Measurements from ENCODE around the gene MSI2. TPM values are rescaled to one million over a fixed set of nuclear protein-coding genes. Genes with fewer than 3 reads are reported as not detected.

The MSI2 gene
- total and polyA plus RNA-seq, 8 donors = 35.0 to 49.5 (median 47.5) TPM

DNA sequence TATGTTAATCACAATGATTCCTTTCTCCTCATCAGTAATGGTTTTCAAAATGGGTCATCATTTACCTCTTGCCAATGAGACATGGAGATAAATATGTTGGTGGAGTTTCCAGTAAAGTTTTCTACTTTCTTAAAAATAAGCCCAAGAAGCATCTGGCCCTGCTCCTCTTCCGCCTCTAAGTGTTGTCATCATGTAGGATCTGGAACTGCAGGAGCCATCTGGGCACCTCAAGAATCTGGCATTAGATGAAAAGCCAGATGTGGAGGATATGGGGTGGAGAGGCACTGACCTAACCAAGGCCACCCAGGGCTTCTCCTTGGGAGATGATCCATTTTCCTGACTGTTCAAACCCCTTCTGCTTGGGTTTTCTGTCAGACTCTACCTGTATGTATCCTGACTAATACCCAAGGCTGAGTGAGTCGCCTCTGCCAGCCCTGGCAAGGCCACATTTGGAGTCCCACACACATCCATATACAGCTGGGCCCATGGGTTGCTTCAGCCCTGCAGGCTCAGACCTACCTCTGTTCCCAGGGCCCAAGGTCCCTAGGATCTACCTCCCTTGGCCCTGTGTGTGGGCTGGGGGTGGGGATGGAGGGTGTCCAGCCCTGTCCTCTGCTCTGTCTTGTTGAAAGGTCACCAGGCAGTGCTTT, 464.2 kb downstream of the MSI2 start:
- DNase-seq (no peak), ATAC-seq (no peak)
- Histone ChIP-seq H3K9me3 (no peaks in the 10 kb centered on the region), H3K27ac (no peak overlapping the region), H3K27me3 (peaks cover 0 to 9% of the 10 kb centered on the region in 2 donors), H3K4me3 (no peak overlapping the region), H3K4me1 (no peaks in the 10 kb centered on the region), H3K36me3 (no peaks in the 10 kb centered on the region)
- TF ChIP-seq, protein P1, sequence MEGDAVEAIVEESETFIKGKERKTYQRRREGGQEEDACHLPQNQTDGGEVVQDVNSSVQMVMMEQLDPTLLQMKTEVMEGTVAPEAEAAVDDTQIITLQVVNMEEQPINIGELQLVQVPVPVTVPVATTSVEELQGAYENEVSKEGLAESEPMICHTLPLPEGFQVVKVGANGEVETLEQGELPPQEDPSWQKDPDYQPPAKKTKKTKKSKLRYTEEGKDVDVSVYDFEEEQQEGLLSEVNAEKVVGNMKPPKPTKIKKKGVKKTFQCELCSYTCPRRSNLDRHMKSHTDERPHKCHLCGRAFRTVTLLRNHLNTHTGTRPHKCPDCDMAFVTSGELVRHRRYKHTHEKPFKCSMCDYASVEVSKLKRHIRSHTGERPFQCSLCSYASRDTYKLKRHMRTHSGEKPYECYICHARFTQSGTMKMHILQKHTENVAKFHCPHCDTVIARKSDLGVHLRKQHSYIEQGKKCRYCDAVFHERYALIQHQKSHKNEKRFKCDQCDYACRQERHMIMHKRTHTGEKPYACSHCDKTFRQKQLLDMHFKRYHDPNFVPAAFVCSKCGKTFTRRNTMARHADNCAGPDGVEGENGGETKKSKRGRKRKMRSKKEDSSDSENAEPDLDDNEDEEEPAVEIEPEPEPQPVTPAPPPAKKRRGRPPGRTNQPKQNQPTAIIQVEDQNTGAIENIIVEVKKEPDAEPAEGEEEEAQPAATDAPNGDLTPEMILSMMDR (IDR thresholded peaks at IDR 0.05) = no peak
- intact Hi-C loops (cut with DNase I) = no loop called here

DNA sequence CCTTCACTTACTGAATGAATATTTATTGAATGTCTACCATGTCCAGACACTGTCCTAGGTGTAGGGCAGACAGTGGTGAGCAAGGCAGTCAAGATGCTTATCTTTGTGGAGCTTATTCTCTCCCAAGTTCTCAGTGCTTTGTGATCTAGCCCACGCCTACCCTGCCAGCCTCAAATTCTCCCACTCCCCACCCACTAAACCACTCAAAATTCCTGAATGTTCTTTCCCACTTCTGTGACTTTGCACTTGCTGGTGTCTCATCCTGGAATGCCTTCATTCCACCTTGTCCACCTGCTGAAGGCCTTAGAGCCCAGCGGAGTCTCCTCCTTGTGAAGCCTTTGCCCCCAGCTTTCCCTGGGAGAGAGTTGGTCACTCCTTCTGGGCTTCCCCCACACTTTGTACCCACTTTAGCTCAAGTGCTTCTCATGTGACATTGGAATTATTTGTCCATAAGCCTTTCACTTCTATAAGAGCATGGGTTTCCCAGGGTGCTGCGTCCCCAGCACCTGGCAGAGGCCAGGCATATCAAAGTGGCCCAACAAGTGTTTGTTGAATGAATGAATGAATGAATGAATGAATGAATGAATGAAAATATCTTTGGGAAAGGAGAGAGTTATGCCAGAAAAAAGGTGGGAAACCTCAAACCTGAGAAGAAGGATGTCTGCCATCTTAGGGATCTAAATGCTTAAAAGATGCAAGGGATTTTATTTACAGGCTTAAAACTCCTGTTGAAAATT, 465.8 kb downstream of the MSI2 start:
- peak in 1 of 4 donors; percentile 24 for DNase-seq
- no peaks in the 10 kb centered on the region for H3K36me3 ChIP-seq
- H3K4me3 ChIP-seq = no peak overlapping the region
- no peak overlapping the region for H3K27ac ChIP-seq
- H3K4me1 ChIP-seq = no peaks in the 10 kb centered on the region
- intact Hi-C loops (cut with DNase I) = no loop called here
- TF ChIP-seq, protein P1 (IDR thresholded peaks at IDR 0.05) = no peak
- ATAC-seq = peak; percentile 71
- H3K9me3 ChIP-seq = no peaks in the 10 kb centered on the region
- peaks cover 0 to 8% of the 10 kb centered on the region in 2 donors for H3K27me3 ChIP-seq

DNA sequence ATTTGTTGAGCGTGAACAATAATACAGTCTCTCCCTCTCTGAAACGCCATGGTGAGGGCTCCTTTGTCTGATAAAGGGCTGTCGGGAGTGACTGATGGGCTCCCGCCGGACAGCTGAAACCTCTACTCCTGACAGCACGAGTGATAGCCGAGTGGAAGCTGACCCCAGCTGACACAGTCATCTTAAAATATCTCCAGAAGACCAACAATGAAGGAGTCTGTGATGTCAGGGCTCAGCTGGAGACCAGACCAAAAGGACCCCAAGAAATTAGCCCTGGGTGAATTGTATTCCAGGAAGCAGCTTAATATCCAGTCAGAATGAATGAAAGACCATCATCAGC, 466.4 kb downstream of the MSI2 start:
- intact Hi-C loops (cut with DNase I) = no loop called here
- Histone ChIP-seq H3K36me3 (no peaks in the 10 kb centered on the region), H3K9me3 (no peaks in the 10 kb centered on the region), H3K27me3 (peaks cover 0 to 8% of the 10 kb centered on the region in 2 donors), H3K4me3 (no peak overlapping the region), H3K27ac (no peak overlapping the region), H3K4me1 (no peaks in the 10 kb centered on the region)
- TF ChIP-seq, protein P1 (IDR thresholded peaks at IDR 0.05) = no peak
- no peak for ATAC-seq
- DNase-seq = no peak

DNA sequence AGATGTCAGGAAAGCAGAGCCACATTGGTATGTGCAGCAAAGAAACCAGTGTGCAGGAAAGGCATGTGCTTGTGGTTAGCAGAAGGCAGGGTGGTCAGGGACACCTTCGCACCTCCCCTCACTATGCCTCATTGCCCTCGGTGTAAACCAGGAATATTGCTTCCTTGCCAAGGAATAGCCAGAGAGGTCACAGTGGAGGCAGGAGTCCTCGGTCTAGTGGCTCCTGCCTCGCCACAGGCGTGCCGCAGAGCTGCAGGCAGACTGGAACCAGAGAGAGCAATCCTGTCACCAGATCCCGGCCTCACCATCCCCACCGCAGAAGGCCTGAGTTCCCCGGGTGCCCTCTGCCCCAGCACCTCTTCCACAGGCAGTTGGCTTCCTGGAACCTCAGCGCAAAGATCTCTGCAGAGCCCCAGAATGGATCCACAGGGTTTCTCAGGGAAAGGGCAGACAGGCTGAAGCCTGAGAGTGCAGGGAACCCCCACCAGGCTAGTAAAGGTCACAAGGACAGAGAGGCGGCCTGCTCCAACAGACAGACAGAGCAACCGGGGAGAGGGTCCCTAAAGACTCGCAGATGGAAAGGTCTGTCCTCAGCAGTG, 467.2 kb downstream of the MSI2 start:
- DNase-seq = no peak
- Histone ChIP-seq H3K4me1 (no peaks in the 10 kb centered on the region), H3K36me3 (no peaks in the 10 kb centered on the region), H3K9me3 (no peaks in the 10 kb centered on the region), H3K27me3 (peaks cover 0 to 6% of the 10 kb centered on the region in 2 donors), H3K4me3 (no peak overlapping the region), H3K27ac (no peak overlapping the region)
- no peak for ATAC-seq
- intact Hi-C loops (cut with DNase I) = no loop called here
- TF ChIP-seq, protein P1 (IDR thresholded peaks at IDR 0.05) = no peak

DNA sequence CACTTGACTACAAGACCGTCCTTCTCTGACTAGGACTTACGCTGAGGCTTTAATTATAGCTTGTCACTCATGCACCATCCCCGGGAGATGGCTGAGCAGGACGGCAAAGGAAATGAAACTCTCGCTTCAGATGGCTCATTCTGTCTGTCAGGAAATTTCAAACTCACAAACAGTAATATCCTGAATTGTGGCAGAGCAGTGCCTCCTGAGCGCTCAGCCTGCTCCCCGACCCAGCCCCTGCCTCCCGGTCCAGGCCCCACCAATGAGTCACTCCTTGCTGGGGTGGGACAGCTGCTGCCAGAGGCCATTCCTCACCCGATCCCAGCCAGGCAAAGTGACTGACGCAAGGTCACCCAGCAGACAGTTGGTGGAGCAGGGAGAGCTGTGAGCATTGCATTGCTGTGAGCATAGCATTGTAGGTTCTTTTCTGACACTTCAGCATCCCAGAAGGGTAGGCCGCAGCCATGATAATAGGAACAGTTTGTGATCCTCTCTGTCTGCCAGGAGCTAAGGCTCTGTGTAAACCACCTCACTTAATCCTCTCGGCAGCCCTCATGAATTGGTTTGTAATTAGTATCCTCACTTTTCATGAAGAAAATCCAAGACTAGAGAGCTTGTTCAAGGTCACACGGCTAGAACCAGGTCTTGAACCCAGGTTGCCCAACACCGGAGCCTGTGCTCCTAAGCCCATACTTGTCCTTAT, 467.9 kb downstream of the MSI2 start:
- H3K4me1 ChIP-seq = no peaks in the 10 kb centered on the region
- no peak overlapping the region for H3K4me3 ChIP-seq
- DNase-seq = no peak
- no peaks in the 10 kb centered on the region for H3K27me3 ChIP-seq
- H3K36me3 ChIP-seq = no peaks in the 10 kb centered on the region
- TF ChIP-seq, protein P1 (IDR thresholded peaks at IDR 0.05) = no peak
- no peak overlapping the region for H3K27ac ChIP-seq
- ATAC-seq = no peak
- no peaks in the 10 kb centered on the region for H3K9me3 ChIP-seq
- intact Hi-C loops (cut with DNase I) = no loop called here

Data from left lung (tissue), 10 donors.